Pulmonary artery endothelial cell (primary cell): ENCODE data around the gene ULK4. TPM values are rescaled to one million over a fixed set of nuclear protein-coding genes. Genes with fewer than 3 reads are reported as not detected.
"Not testable (repeated sequence)": the region's sequence is repeated elsewhere in the genome, so short reads cannot be mapped to it uniquely, and the experiment has no call there.

Source experiments
- DNase-seq: peaks from one replicate; pipeline ENCODE4 v3.0.0-alpha.2; 2011; ENCODE audit warnings: low read depth, low spot score
- total RNA-seq: library from RNA; depleted of rRNA; stranded (reverse); fragments of >200 nt; gene quantifications from 2 replicates; pipeline ENCODE4 v1.2.3, GENCODE V29; 2014

Gene ULK4
- total RNA-seq, 1 donor from 2014 or later, result 6.5 TPM

- no peak for DNase-seq
These were observed 312.7 kb downstream of the ULK4 start for GRCh38 chr3:41649129-41649739.

GRCh38 chr3:41647730-41648129 lies 314.2 kb downstream of the ULK4 start:
- not testable (repeated sequence) for DNase-seq

- no peak for DNase-seq
These were observed 321.8 kb downstream of the ULK4 start for GRCh38 chr3:41640076-41640475.

- DNase-seq, result no peak
These were observed 323.5 kb downstream of the ULK4 start for GRCh38 chr3:41638381-41638780.

- DNase-seq, result no peak
These were observed 329.2 kb downstream of the ULK4 start for GRCh38 chr3:41632700-41633099.

- DNase-seq, result no peak
These were observed 331.2 kb downstream of the ULK4 start for GRCh38 chr3:41630708-41631107.

- DNase-seq, result no peak
These were observed 331.9 kb downstream of the ULK4 start for GRCh38 chr3:41629986-41630385.

- DNase-seq, result no peak
These were observed 332.8 kb downstream of the ULK4 start for GRCh38 chr3:41629072-41629471.

GRCh38 chr3:41627477-41628087 lies 334.3 kb downstream of the ULK4 start:
- DNase-seq, result no peak

GRCh38 chr3:41612853-41613252 lies 349.1 kb downstream of the ULK4 start:
- DNase-seq, result no peak

- no peak for DNase-seq
These were observed 350.9 kb downstream of the ULK4 start for GRCh38 chr3:41611008-41611407.

GRCh38 chr3:41608347-41608746 lies 353.6 kb downstream of the ULK4 start:
- no peak for DNase-seq

- DNase-seq, result no peak
These were observed 358.1 kb downstream of the ULK4 start for GRCh38 chr3:41603807-41604206.

GRCh38 chr3:41602121-41602520 lies 359.8 kb downstream of the ULK4 start:
- no peak for DNase-seq

- no peak for DNase-seq
These were observed 360.4 kb downstream of the ULK4 start for GRCh38 chr3:41601404-41601987.

GRCh38 chr3:41600616-41601015 lies 361.3 kb downstream of the ULK4 start:
- DNase-seq, result no peak

- DNase-seq, result no peak
These were observed 362.8 kb downstream of the ULK4 start for GRCh38 chr3:41599127-41599484.

- DNase-seq, result no peak
These were observed 363.3 kb downstream of the ULK4 start for GRCh38 chr3:41598402-41599126.

- no peak for DNase-seq
These were observed 368.1 kb downstream of the ULK4 start for GRCh38 chr3:41593774-41594173.

- DNase-seq, result no peak
These were observed 369.0 kb downstream of the ULK4 start for GRCh38 chr3:41592753-41593510.

GRCh38 chr3:41583014-41583413 lies 378.9 kb downstream of the ULK4 start:
- no peak for DNase-seq

- DNase-seq, result no peak
These were observed 380.2 kb downstream of the ULK4 start for GRCh38 chr3:41581700-41582099.
